K562 (cell line): ENCODE results near the gene RGS14. TPM values are rescaled to one million over a fixed set of nuclear protein-coding genes. Genes with fewer than 3 reads are reported as not detected.

Experiments used
- ATAC-seq: fragments of 200-7000 bp; cut with Tn5 transposase; 3 replicates; pipeline ENCODE4 v1.9.1; 2020; ENCODE audit warnings: moderate library complexity
- BruUV-seq: library from RNA; stranded (reverse); fragments of 400-500 nt; replicated peaks from 2 replicates; lab custom pipeline; 2021; lab: Mats Ljungman, UMichigan
- CTCF ChIA-PET: fragments of 300-600 bp; formaldehyde crosslinking; extraction: SDS; loops from one replicate; lab custom pipeline; 2021; ENCODE audit warnings: low intra/inter-chr PET ratio; lab: Yijun Ruan, JAX
- POLR2A ChIA-PET: fragments of 300-600, 350-650 bp; sonication (Branson Sonifier 250); formaldehyde crosslinking; extraction: SDS; loops from one replicate; lab custom pipeline; 2021; ENCODE audit warnings: antibody characterized with exemption, inconsistent platforms; lab: Yijun Ruan, JAX
- DNase-seq, 4 experiments: peaks; one replicate each; pipeline versions ENCODE4 v3.0.0 to v3.0.0-alpha.2; 2011 to 2018; ENCODE audit warnings: low spot score in 3 of 4, mixed read lengths in 3 of 4; ENCODE audit errors: extremely low read depth in 1 of 4
- FAIRE-seq: peaks from 2 replicates; lab custom pipeline; 2011; peaks lifted over from hg19 to GRCh38; lab: Jason Lieb, UNC
- H2AFZ ChIP-seq: 2 replicates; pipeline ENCODE4 v1.6.0; 2011; ENCODE audit warnings: low read depth, low read length, control low read depth, inconsistent platforms
- H3K27ac ChIP-seq: fragments of 200-600 bp; 3 replicates; pipeline ENCODE4 v1.8.0; 2011; ENCODE audit warnings: low read depth, mild to moderate bottlenecking, control low read depth, inconsistent platforms, low read length, moderate library complexity, mixed read lengths; ENCODE audit errors: extremely low read depth
- H3K27me3 ChIP-seq, 2 experiments: fragments of 300-600 bp in 1 of 2; 2 replicates in 1 of 2; 3 replicates in 1 of 2; pipeline versions ENCODE4 v1.6.0 to v1.8.0; 2011; ENCODE audit warnings: inconsistent platforms in 2 of 2, low read length in 2 of 2, mild to moderate bottlenecking in 1 of 2, mixed read lengths in 1 of 2, moderate library complexity in 1 of 2; ENCODE audit not compliant: control insufficient read depth in 2 of 2, insufficient read depth in 2 of 2
- H3K36me3 ChIP-seq: fragments of 300-600 bp; 3 replicates; pipeline ENCODE4 v1.8.0; 2011; ENCODE audit warnings: mild to moderate bottlenecking, low read length, inconsistent platforms; ENCODE audit not compliant: control insufficient read depth, insufficient read depth
- H3K4me1 ChIP-seq, 2 experiments: fragments of 200-600 bp in 1 of 2; replicated peaks in 1 of 2; 2 replicates in 1 of 2; 3 replicates in 1 of 2; pipeline versions ENCODE4 v1.5.1 to v1.8.0; 2011; ENCODE audit warnings: inconsistent platforms in 2 of 2, low read length in 2 of 2, mild to moderate bottlenecking in 1 of 2, mixed read lengths in 1 of 2, moderate library complexity in 1 of 2; ENCODE audit not compliant: control insufficient read depth in 2 of 2, insufficient read depth in 2 of 2
- H3K4me2 ChIP-seq: 2 replicates; pipeline ENCODE4 v1.6.1; 2011; ENCODE audit warnings: low read length, control low read depth, inconsistent platforms, mixed read lengths; ENCODE audit not compliant: insufficient read depth
- H3K4me3 ChIP-seq: fragments of 200-600 bp; sonication (generic), shearing (Covaris generic); 2 replicates; pipeline ENCODE4 v1.5.1; 2016; ENCODE audit warnings: control low read depth, inconsistent platforms
- H3K79me2 ChIP-seq: fragments of 200-600 bp; 3 replicates; pipeline ENCODE4 v1.8.0; 2011; ENCODE audit warnings: low read length, inconsistent platforms; ENCODE audit not compliant: control insufficient read depth, insufficient read depth
- H3K9ac ChIP-seq, 2 experiments: 2 replicates each; pipeline versions ENCODE4 v1.6.0 to v1.6.1; 2011; ENCODE audit warnings: low read depth in 2 of 2, low read length in 2 of 2, control low read depth in 1 of 2, inconsistent platforms in 1 of 2, mild to moderate bottlenecking in 1 of 2, mixed read lengths in 1 of 2; ENCODE audit not compliant: insufficient read depth in 1 of 2
- H3K9me1 ChIP-seq: one replicate; pipeline ENCODE4 v1.6.0; 2011; ENCODE audit warnings: inconsistent platforms, mild to moderate bottlenecking, low read length, moderate library complexity; ENCODE audit not compliant: control insufficient read depth, insufficient read depth
- H3K9me3 ChIP-seq: replicated peaks from 2 replicates; pipeline ENCODE4 v1.5.1; 2011; ENCODE audit warnings: low read depth, low read length, inconsistent platforms; ENCODE audit not compliant: control insufficient read depth, insufficient read depth
- H4K20me1 ChIP-seq: replicated peaks from 2 replicates; pipeline ENCODE4 v1.6.1; 2011; ENCODE audit warnings: low read length, inconsistent platforms, mixed read lengths; ENCODE audit not compliant: control insufficient read depth, insufficient read depth
- HLTF ChIP-seq: fragments of 450-650 bp; IDR thresholded peaks from 2 replicates; pipeline ENCODE4 v1.6.1; 2016
- KLF1 ChIP-seq: fragments of 450-650 bp; IDR thresholded peaks from 2 replicates; pipeline ENCODE4 v1.6.1; 2016; ENCODE audit warnings: missing genetic modification characterization, missing compliant biosample characterization
- ZNF146 ChIP-seq: IDR thresholded peaks from one replicate; pipeline ENCODE4 v1.6.1; 2018; ENCODE audit warnings: missing compliant biosample characterization; ENCODE audit not compliant: unreplicated experiment
- WGBS: fragments of 100-300 bp; shearing (Covaris generic); methylation state at CpG from one replicate; pipeline ENCODE4 v1.1.6; 2016; ENCODE audit warnings: low coverage, mixed read lengths; ENCODE audit not compliant: insufficient coverage; ENCODE audit errors: missing lambda C conversion rate; 5-methylcytosine and 5-hydroxymethylcytosine counted together
- in situ Hi-C: fragments of 300-500 bp; cut with MboI; formaldehyde crosslinking; loops from 4 replicates; pipeline ENCODE4 v1.15.0; 2018; ENCODE audit warnings: inconsistent platforms, mixed read lengths
- intact Hi-C: fragments of 100-400 bp; cut with micrococcal nuclease; formaldehyde crosslinking; loops from 2 replicates; pipeline ENCODE4 v1.14.2; 2022
- polyA plus RNA-seq, 8 experiments: library from polyadenylated mRNA; depleted of rRNA in 4 of 8; stranded (reverse) in 5 of 8; unstranded in 3 of 8; fragments of >200 nt; fragmentation: Nextera tagmentation in 2 of 8; fragmentation: Illumina TruSeq in 1 of 8; extraction: Ambion mirVana in 2 of 8; extraction: Trizol in 1 of 8; gene quantifications; 2 replicates each; pipeline versions ENCODE4 v1.2.1 to v1.2.3, GENCODE V29; 2011 to 2014; ENCODE audit warnings: inconsistent platforms in 1 of 8, missing spikeins in 1 of 8
- total RNA-seq, 7 experiments: library from RNA; depleted of rRNA in 6 of 7; stranded (reverse); fragments of >200 nt in 6 of 7; fragmentation: Illumina TruSeq in 2 of 7; extraction: Trizol in 2 of 7; gene quantifications; 2 replicates each; pipeline versions ENCODE4 v1.2.1 to v1.2.3, GENCODE V29; 2011 to 2021; ENCODE audit warnings: low replicate concordance in 1 of 7

Gene RGS14
- total and polyA plus RNA-seq, 9 of the 15 experiments (the other 6 are each of a cell fraction or from before 2014, with no cell fraction given), result 0.28 to 75.9 (median 34.5) TPM

GRCh38 chr5:177388521-177389052 lies 30.9 kb downstream of the RGS14 start:
- peaks cover 0 to 12% of the 10 kb centered on the region in 2 experiments; a peak in 2 of 5 replicates for H3K27me3 ChIP-seq
- no peak for TF ChIP-seq KLF1 (tag)
- TF ChIP-seq ZNF146 (CRISPR knock-in tag), result no peak
- TF ChIP-seq HLTF, result no peak
- 55% methylated on average over 10 of the region's 10 CpGs for WGBS
- no peaks in the 10 kb centered on the region for H3K79me2 ChIP-seq
- CTCF ChIA-PET, result interaction anchor here (4.6 kb wide), 1 partner anchor 67 kb away, joined by 78 read pairs; no protein-coding TSS in a partner anchor
- H3K27ac ChIP-seq, result no peak overlapping the region
- intact Hi-C loops, result no loop called here
- no peaks in the 10 kb centered on the region for H3K9me3 ChIP-seq
- DNase-seq (no peak), ATAC-seq (no peak), FAIRE-seq (no peak)
- no peaks in the 10 kb centered on the region for H3K9me1 ChIP-seq
- H3K9ac ChIP-seq, result no peak overlapping the region
- no peak overlapping the region for H3K4me2 ChIP-seq
- H2AFZ ChIP-seq, result no peak overlapping the region
- no peak overlapping the region for H3K4me3 ChIP-seq
- no peaks in the 10 kb centered on the region for H3K36me3 ChIP-seq
- H3K4me1 ChIP-seq, result peaks cover 7 to 16% of the 10 kb centered on the region in 2 experiments; a peak in 3 of 5 replicates
- in situ Hi-C loops, result no loop called here
- H4K20me1 ChIP-seq, result no peaks in the 10 kb centered on the region
- BruUV-seq, result no TSS peak
- POLR2A ChIA-PET, result interaction anchor here (0.5 to 1.8 kb wide), 2 partner anchors 45 to 48 kb away, joined by 3 to 5 read pairs; no protein-coding TSS in a partner anchor
